HG02588 (cell line): ENCODE measurements around the gene PRMT7.
A peak's percentile ranks its signal among the peaks of the same experiment; 100 is the strongest.

Experiments used
- ATAC-seq: cut with Tn5 transposase; IDR thresholded peaks from one replicate; pipeline ENCODE4 v1.9.1; 2021; ENCODE audit warnings: mild to moderate bottlenecking, moderate library complexity; ENCODE audit not compliant: unreplicated experiment

Gene PRMT7, protein sequence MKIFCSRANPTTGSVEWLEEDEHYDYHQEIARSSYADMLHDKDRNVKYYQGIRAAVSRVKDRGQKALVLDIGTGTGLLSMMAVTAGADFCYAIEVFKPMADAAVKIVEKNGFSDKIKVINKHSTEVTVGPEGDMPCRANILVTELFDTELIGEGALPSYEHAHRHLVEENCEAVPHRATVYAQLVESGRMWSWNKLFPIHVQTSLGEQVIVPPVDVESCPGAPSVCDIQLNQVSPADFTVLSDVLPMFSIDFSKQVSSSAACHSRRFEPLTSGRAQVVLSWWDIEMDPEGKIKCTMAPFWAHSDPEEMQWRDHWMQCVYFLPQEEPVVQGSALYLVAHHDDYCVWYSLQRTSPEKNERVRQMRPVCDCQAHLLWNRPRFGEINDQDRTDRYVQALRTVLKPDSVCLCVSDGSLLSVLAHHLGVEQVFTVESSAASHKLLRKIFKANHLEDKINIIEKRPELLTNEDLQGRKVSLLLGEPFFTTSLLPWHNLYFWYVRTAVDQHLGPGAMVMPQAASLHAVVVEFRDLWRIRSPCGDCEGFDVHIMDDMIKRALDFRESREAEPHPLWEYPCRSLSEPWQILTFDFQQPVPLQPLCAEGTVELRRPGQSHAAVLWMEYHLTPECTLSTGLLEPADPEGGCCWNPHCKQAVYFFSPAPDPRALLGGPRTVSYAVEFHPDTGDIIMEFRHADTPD

DNA sequence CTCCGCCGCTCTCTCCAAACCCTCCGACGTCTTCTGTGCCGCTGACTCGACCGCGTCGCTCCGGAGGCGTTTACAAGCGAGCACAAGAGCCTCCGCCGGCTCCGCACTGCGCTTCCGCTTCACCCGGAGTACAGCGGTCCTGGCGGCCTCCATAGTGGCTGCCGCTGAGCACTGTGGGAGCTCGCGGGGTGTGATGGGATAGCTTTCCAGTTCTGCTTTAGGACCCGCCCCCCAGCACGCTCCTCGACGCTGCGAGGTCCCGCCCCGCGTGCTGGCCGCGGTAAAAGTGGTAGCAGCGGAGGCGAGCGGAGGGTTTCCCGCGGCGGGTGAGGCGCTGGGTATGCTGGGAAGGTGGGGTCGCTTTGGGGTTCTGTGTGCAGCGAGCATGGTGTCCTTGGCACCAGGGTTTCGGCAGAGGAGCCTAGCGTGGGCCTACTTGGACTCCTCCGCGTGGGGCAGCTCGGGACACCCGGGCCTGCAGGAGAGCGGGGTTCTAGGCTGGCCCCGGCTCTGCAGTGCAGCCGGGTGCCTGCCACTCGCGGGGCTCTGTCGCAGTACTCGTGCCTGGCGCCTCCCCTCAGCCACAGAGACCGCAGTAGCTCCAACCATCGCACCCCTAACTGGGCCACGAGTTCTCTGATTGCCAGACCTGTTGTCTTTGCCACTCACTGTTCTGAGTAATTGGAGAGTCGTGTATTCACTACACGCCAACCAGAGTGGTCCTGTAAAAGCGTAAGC is at the start of gene PRMT7, which contains the start of gene SLC7A6OS:
Gene PRMT7 (plus strand): TSS at position 246 of the 738 bp plus-strand sequence. CDS start 4,961 bp downstream, outside the sequence.
Gene SLC7A6OS (minus strand): TSS at position 173 of the 738 bp plus-strand sequence. CDS start 20 bp downstream, at position 153.
- peak; percentile 95 for ATAC-seq

DNA sequence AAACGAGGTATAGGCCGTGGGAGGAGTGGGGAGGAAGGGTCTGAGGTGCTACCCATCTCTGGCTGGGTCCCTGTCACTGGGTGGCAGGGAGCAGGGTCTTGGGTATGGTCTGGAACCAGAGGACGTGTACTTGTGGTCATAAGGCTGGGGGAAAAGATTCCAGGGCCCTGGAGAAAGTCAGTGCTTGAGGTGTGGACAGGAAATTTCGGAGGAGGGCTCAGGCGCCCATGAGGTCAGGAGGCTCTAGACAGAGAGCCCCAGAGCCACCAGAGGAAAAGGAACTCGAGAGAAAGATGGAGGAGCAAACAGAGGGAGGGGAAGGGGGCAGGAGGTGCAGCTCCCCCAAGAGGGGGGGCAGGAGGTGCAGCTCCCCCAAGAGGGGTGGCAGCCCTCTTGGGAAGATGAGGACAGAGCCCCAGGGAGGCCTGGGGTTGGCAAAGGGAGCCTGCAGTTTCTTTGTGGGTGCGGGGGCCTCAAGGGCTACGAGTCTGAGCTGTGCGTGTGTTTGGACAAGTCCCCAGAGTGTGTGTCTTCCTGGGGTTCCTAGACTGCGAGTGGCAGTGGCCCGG is 47.2 kb upstream of the PRMT7 start:
- ATAC-seq, result peak; percentile 1

DNA sequence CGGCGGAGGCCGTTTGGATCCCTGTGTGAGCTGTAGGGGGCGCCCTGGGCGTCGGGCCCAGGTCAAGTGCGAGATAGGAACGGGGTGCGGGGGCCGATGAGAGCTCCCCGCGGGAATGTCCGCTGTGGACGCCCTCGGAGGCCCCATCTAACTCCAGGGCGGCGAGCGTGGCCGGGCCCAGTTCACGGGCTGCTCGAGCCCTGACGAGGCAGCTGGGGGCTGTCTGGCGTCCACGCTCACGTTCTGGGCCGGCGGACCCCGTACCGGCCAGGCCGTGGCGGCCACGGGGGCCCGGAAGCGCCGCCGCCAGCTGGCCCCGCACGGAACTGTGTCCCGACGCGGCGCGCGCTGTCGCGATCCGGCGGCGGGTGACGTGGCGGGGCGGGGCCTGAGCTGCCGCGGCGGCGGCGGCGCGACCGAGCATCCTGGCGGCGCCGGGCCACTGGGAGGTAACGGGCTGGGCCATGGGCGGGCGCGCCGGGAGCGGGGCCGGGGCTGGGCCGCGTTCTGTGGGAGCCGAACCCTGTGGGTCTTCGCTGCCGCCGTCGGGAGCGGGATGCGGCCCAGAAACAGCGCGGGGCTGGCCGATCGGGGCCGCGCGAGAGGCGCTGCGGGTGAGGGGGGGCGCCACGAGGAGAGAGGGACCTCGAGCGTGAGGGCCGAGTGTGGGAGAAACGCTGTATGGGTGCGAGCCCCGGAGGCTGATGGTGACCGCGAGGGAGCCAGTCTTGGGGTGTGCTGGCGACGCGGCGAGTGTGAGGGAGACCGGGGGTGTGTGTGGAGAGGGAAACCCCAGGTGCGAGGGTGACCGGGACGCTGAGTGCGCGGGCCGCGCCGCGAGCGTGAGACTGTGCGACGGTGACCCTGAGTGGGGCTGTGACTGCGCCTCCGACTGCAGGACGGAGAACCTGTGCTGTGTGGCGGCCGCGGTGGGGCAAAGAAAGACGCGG is 46.4 kb upstream of the PRMT7 start, which contains the start of gene SLC7A6:
Gene SLC7A6 (plus strand): TSS at position 399 of the 950 bp plus-strand sequence. CDS start 10,201 bp downstream, outside the sequence.
- ATAC-seq, result peak; percentile 64

DNA sequence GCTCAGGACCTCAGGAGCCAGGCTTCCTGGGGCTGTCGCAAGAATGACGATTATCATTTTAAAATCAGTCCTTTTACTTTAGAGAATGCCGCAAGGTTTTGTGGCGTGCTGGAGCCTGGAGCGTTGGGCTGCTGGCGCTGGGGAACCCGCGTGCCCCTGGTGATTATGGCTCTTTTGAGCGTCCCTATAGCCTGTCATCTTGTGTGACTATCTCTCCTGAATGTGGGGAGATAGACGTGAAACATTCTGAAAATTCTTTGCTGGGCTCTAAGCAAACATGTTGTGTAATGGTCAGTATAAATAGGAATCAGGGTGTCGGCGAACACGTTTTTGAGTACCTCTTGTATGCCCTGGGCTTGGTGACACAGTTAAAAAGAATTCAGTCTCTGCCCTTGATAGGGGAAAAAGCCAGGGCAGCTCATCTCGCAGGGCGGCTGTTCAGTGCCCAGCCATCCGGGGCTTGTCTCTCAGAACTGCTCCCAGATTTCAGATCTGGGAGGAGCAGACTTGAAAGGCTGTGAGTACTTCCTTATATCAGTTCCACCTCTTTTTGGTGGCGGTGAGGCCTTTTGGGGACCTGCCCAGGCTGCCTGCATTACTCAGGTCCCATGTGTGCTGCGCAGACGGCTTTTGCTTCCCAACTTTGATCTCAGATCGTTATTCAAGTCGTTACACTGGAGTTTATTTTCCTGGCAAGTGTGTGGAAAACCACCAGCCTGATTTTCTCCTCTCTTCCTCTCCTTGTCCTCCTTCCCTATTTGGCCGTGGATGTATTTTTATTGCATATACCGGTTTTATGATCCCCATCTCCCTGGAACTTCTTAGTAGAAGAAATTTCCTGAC is 45.5 kb upstream of the PRMT7 start:
- ATAC-seq, result peak; percentile 7

DNA sequence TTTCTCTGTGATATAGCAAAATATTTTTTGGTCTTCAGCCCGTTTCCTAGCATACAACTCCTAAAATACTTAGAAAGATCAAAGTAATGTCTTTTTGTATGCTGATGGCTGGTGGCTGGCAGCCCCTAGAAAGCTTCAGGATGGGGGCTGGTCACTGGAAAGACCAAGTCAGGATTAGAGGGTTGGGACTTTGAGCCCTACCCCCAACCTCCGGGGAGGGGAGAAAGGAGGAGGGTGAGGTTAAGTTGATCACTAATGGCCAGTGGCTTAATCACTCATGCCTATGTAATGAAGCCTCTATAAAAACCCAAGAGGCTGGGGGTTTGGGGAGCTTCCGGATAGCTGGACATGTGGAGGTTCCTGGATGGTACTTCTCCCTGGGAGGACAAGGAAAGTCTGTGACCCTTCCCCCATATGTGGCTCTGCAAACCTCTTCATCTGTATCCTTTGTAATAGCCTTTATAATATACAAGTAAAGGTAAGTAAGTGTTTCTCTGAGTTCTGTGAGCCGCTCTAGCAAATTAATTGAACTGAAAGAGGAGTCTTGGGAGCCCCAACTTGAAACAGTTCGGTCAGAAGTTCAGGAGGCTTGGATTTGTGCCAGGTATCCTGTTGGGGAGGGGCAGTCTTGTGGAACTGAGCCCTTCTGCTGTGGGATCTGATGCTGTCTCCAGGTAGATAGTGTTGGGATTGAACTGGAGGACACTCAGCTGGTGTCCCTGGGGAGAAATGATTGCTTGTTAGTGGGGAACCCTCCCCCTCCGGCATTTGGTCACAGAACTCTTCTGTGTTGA is 43.0 kb upstream of the PRMT7 start:
- no peak for ATAC-seq

DNA sequence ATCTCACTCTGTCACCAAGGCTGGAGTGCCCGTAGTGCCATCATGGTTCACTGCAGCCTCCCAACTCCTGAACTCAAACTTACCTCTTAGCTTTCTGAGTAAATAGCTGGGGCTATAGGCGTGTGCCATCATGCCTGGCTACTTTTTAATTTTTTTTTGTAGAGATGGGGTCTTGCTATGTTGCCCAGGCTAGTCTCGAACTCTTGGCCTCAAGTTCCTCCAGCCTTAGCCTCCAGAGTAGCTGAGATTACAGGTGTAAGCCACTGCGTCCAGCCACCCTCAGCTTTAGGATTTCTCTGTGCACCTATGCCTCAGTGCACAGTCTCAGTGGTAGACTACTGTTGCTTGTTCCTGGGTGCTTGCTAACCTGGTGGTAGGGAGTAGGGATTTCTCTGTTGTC is 41.0 kb upstream of the PRMT7 start:
- no peak for ATAC-seq

DNA sequence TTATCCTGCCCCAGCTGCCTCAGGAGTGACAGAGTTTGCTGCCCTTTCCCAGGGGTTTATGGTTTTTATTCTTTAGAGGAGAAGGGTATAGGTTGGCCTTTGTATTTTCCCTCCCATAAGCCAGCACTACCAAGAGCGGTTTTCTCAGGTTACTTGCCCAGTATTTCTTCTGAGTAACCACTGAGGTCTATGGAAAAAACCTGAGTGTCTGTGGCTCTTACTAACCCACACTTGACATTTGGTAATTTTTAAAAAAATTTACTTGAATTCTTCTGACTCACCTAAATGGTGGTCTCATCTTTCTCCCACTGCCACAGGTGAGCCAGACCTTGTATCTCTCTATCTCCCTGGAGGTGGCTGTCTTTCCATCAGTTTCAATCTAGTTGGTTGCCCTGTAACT is 40.5 kb upstream of the PRMT7 start:
- ATAC-seq, result no peak

DNA sequence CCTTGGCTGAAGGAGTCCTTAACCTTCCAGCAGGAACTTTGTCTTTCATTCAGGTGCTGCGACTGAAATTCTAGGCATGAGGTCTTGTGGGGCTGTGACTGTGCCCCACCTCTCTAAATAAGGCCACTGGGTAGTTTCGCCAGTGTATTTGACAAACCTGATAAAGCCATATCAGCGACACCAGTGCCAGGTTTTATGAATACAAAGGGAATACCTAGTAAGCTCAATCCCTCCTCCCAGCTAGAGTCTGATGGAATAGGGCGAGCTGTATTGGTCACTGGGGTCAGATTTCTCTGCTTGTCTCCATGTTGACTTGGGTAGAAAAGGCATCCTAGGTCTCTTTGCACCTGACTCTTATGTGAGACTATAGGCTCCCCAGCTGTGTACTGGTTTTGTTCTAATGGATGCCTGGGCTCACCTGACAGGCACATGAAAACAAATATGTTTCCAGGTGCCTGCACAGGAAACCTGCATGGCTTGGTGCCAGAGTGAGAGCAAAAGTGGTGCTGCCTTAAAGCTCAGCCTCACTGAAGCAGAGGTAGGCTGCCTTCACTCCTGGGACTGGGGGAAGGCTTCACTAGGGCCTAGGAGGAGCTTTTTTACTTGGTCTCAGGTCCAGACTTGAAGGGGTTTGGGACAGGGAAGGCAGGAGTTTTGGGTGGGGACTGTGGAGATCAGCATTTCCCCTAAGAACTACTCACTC is 38.2 kb upstream of the PRMT7 start:
- no peak for ATAC-seq

DNA sequence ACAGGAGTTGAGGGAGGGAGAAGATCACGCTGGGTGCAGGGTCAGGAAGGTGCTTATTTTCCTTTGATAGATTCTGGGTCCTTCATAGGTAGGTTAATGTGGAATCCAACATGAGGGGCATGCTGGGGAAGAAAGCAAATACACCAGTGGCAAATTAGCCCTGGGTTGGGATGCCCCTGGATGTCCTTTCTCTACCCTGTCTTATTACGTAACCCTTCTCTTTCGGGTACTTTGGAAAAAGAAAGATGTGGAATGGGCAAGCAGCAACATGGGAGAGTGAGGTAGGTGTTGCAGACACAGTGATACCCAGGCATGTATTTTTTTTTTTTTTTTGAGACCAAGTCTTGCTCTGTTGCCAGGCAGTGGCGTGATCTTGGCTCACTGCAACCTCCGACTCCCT is 37.4 kb upstream of the PRMT7 start:
- no peak for ATAC-seq

DNA sequence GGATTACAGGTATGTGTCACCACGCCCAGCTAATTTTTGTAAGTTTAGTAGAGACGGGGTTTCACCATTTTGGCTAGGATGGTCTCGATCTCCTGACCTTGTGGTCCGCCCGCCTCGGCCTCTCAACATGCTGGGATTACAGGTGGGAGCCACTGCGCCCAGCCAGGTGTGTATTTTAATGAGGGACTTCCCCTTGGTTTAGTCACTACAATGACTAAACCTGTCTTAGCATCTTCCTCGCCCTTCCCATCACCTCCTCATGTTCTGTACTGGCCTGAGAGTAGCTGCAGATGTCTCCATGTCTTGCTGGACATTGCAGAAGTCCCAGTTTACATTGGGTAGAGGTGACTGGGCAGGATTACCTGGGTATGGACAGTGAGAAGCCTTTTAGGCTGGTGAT is 36.9 kb upstream of the PRMT7 start:
- ATAC-seq, result no peak

DNA sequence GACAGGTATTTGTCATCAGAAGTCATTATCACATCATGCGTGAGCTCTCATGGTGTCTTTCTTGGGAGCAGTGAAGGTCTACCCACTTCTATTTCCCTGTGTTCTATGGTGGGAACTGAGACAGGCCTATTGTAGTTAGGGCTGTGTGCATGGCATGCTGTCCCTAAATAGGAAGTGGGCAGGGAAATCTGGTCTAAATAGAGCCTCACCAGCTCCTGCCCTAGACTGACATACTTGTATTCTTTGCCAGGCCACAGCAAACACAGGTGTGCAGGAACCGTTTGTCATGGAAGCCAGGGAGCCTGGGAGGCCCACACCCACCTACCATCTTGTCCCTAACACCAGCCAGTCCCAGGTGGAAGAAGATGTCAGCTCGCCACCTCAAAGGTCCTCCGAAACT is 36.4 kb upstream of the PRMT7 start:
- no peak for ATAC-seq

DNA sequence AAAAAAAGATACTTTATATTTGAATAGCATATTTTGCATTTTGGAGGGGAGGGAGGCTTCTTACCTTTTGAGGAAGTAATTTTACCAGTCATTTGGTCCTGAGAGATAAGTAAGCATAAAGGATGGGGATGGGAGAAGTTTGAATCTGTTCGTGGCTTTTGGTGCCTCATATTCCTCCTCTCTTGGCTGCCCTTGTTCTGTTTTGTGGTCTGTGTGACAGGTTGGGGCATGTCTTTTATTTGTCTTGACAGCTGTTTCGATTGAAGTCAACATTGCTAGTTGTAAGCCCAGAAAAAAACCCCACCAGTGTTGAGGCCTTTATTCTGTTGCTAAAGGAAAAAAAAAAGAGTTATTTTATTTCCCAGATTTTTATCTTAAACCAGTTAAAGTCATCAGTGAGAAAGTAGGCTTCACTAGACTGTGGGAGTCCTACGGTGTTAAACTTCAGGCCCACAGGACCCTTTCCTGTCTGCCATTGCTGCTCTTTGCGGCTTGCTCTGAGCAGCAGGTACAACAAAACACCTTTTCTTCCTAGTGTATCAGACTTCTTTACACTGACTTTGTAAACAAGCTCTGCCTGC is 35.1 kb upstream of the PRMT7 start:
- ATAC-seq, result no peak

DNA sequence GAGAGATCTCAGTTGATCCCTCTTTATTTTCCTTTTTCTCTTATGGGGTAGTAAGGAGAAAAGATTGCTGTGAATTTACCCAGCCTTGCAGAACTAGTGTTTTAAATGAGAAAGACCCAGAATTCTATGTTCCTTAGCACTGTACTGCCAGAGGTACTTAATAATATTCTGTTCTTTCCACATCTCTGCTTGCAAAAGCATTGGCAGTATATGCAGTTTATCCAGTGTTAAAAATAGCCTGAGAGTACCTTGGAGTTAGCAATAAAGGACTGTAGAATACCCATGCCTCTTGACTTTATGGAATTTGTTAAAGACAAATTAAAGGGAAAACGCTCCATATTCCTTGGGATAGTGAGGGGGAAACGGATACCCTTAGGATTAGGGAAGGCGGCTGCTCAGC is 34.6 kb upstream of the PRMT7 start:
- ATAC-seq, result no peak

DNA sequence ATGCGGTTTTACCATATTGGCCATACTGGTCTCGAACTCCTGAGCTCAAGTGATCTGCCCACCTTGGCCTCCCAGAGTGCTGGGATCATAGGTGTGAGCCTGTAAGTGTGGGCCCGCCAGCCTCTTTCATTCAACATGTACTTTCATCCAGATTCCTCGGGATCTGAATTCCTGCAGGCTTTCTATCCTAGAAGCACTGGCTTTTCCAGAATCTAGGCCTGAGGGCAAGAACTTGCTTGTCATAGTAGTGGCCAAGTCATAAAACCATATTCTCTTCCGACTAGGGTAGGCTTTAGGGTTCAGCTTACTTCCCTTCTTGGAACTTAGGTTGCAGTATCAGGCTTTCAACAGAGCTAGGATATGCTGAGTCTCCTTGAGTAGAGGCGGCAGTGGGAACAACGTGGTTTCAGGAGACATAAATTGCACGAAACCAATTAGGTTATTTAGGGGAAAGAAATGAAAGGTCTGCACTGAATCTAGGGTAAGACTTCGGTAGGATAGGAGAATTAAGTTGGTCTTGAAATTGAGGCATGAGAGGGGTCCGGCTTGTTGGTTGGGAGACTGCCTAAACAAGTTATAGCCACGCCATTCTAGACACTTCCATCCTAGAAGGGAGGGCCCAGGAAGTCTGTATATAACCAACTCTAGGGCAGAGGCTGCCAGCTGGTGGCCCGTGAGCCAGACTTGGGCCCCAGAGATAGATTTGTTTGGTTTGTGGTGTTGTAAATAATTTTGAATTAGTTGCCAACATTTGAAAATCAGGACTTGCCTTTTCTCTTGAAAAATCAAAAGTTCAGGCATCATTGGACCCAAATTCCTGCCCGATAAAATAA is 30.9 kb upstream of the PRMT7 start:
- ATAC-seq, result no peak

DNA sequence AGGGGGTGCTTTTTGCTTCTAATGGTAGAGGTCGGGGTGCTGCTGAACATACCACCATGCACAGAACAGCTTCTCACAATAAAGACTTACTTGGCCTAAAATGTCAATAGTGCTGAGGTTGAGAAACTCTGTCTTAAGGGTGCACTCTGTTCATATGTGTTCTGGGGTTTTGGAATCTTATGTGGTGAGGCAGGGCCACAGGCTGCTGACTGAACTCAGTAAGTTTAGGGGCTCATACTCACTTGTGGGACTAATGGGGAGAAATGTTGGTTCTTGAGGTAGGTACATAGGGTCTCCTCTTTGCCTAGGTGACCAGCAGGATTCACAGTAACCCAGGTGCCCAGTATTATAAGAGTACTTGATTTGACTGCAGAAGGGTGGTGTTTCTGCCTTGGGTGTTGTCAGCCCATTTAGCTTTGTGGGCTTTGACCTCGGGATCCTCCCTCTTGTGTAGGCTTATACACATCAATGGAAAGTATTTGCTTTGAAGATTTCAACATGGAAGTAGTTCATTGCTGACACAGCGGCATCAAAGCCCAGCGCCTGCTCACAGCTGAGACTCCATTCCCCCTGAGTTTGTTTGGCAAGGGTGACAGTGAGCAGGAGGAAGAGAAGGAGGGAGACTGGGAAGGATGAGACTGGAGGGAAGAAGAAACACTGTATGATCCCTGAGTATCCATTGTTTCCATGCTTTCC is 29.3 kb upstream of the PRMT7 start:
- ATAC-seq, result no peak

DNA sequence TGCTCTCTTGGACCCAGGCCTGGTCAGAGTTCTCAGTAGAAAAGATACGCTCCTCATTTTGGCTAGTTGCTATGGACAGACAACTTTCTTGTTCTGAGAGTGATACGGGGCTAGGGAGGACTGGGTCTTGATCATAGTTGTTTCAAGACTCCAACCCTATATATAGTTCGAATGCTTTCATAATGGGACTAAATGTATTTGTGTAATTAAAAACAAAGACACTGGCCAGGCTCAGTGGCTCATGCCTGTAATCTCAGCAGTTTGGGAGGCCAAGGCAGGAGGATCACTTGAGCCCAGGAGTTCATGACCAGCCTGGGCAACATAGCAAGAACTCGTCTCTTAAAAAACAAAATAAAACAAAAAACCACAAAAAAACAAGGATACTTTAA is 28.8 kb upstream of the PRMT7 start:
- no peak for ATAC-seq
